Measurements from ENCODE around the gene SKP2. TPM values are rescaled to one million over a fixed set of nuclear protein-coding genes. Genes with fewer than 3 reads are reported as not detected.

The SKP2 gene
- total and polyA plus RNA-seq, 2 experiments from 2014 or later = 64.6 to 103 TPM

GRCh38 chr5:36162810-36163486 lies 11.0 kb downstream of the SKP2 start:
- Histone ChIP-seq H3K9me2 (replicated peaks; ENCODE audit: insufficient read depth) (no peaks in the 10 kb centered on the region), H3K9me3 (ENCODE audit: low read depth) (no peaks in the 10 kb centered on the region), H3K27me3 (no peaks in the 10 kb centered on the region), H3K4me1 (ENCODE audit: insufficient read depth) (peaks cover 33% of the 10 kb centered on the region), H3K79me2 (peaks cover 85% of the 10 kb centered on the region), H2AFZ (no peak overlapping the region), H3K4me3 (no peak overlapping the region), H3K4me2 (no peak overlapping the region), H4K20me1 (ENCODE audit: insufficient read depth, poor library complexity, severe bottlenecking) (no peaks in the 10 kb centered on the region), H3K27ac (no peak overlapping the region), H3K36me3 (replicated peaks; ENCODE audit: insufficient read depth, low read depth) (no peaks in the 10 kb centered on the region)
- TF ChIP-seq EZH2 (IDR thresholded peaks at IDR 0.05; ENCODE audit: borderline replicate concordance) (no peak), EZH2phosphoT487 (IDR thresholded peaks at IDR 0.05; ENCODE audit: low read depth, severe bottlenecking, unreplicated experiment) (no peak), CTCF (IDR thresholded peaks at IDR 0.05; ENCODE audit: poor library complexity) (no peak)
- WGBS (ENCODE audit: low lambda C conversion rate, missing lambda C conversion rate) = 93% methylated on average over 9 of the region's 9 CpGs
- no peak for DNase-seq (ENCODE audit: low spot score)

- Histone ChIP-seq H3K4me3 (no peak overlapping the region), H2AFZ (no peak overlapping the region), H3K36me3 (replicated peaks; ENCODE audit: insufficient read depth, low read depth) (peaks cover 4% of the 10 kb centered on the region), H3K27ac (no peak overlapping the region), H3K9me3 (ENCODE audit: low read depth) (no peaks in the 10 kb centered on the region), H3K27me3 (no peaks in the 10 kb centered on the region), H3K9me2 (replicated peaks; ENCODE audit: insufficient read depth) (no peaks in the 10 kb centered on the region), H3K4me2 (no peak overlapping the region), H4K20me1 (ENCODE audit: insufficient read depth, poor library complexity, severe bottlenecking) (no peaks in the 10 kb centered on the region), H3K4me1 (ENCODE audit: insufficient read depth) (peaks cover 23% of the 10 kb centered on the region), H3K79me2 (peaks cover 81% of the 10 kb centered on the region)
- no peak for DNase-seq (ENCODE audit: low spot score)
- WGBS (ENCODE audit: low lambda C conversion rate, missing lambda C conversion rate) = 82% methylated on average over 4 of the region's 4 CpGs
- TF ChIP-seq CTCF (IDR thresholded peaks at IDR 0.05; ENCODE audit: poor library complexity) (no peak), EZH2 (IDR thresholded peaks at IDR 0.05; ENCODE audit: borderline replicate concordance) (no peak), EZH2phosphoT487 (IDR thresholded peaks at IDR 0.05; ENCODE audit: low read depth, severe bottlenecking, unreplicated experiment) (no peak)
These were observed 12.6 kb downstream of the SKP2 start for GRCh38 chr5:36164461-36164860.

- H3K4me3 ChIP-seq = no peak overlapping the region
- 91% methylated on average over 4 of the region's 4 CpGs for WGBS (ENCODE audit: low lambda C conversion rate, missing lambda C conversion rate)
- no peak overlapping the region for H3K27ac ChIP-seq
- no peaks in the 10 kb centered on the region for H3K9me3 ChIP-seq (ENCODE audit: low read depth)
- peaks cover 4% of the 10 kb centered on the region for H3K36me3 ChIP-seq (replicated peaks; ENCODE audit: insufficient read depth, low read depth)
- H4K20me1 ChIP-seq (ENCODE audit: insufficient read depth, poor library complexity, severe bottlenecking) = no peaks in the 10 kb centered on the region
- no peak for DNase-seq (ENCODE audit: low spot score)
- H3K4me1 ChIP-seq (ENCODE audit: insufficient read depth) = no peaks in the 10 kb centered on the region
- no peaks in the 10 kb centered on the region for H3K9me2 ChIP-seq (replicated peaks; ENCODE audit: insufficient read depth)
- no peak overlapping the region for H3K4me2 ChIP-seq
- H3K79me2 ChIP-seq = peaks cover 50% of the 10 kb centered on the region
- TF ChIP-seq CTCF (IDR thresholded peaks at IDR 0.05; ENCODE audit: poor library complexity) (no peak), EZH2 (IDR thresholded peaks at IDR 0.05; ENCODE audit: borderline replicate concordance) (no peak), EZH2phosphoT487 (IDR thresholded peaks at IDR 0.05; ENCODE audit: low read depth, severe bottlenecking, unreplicated experiment) (no peak)
- H3K27me3 ChIP-seq = no peaks in the 10 kb centered on the region
- H2AFZ ChIP-seq = no peak overlapping the region
These were observed 16.8 kb downstream of the SKP2 start for GRCh38 chr5:36168737-36169136.

Measured in hepatocyte (in vitro differentiated cells).